Measurements from ENCODE around the gene CCNC.

DNA sequence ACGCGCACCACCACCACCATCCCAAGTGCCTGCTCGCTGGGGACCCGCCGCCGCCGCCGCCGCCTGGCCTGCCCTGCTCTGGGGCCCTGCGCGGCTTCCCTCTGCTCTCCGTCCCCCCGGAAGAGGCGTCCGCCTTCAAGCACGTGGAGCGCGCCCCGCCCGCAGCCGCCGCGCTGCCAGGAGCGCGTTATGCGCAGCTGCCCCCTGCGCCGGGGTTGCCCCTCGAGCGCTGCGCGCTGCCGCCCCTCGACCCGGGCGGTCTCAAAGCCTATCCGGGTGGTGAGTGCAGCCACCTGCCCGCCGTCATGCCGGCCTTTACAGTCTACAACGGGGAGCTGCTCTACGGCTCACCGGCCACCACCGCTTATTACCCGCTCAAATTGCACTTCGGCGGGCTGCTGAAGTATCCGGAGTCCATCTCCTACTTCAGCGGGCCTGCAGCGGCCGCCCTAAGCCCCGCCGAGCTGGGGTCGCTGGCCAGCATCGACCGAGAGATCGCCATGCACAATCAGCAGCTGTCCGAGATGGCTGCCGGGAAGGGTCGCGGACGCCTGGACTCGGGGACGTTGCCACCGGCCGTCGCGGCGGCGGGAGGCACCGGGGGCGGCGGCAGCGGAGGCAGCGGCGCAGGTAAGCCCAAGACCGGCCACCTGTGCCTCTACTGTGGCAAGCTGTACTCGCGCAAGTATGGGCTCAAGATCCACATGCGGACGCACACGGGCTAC, 45.4 kb upstream of the CCNC start:
- TF ChIP-seq, protein P1, sequence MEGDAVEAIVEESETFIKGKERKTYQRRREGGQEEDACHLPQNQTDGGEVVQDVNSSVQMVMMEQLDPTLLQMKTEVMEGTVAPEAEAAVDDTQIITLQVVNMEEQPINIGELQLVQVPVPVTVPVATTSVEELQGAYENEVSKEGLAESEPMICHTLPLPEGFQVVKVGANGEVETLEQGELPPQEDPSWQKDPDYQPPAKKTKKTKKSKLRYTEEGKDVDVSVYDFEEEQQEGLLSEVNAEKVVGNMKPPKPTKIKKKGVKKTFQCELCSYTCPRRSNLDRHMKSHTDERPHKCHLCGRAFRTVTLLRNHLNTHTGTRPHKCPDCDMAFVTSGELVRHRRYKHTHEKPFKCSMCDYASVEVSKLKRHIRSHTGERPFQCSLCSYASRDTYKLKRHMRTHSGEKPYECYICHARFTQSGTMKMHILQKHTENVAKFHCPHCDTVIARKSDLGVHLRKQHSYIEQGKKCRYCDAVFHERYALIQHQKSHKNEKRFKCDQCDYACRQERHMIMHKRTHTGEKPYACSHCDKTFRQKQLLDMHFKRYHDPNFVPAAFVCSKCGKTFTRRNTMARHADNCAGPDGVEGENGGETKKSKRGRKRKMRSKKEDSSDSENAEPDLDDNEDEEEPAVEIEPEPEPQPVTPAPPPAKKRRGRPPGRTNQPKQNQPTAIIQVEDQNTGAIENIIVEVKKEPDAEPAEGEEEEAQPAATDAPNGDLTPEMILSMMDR (conservative IDR thresholded peaks at IDR 0.05; ENCODE audit: low read length): no peak
- no peak for TF ChIP-seq EZH2phosphoT487 (IDR thresholded peaks at IDR 0.05; ENCODE audit: borderline replicate concordance)

Measured in Loucy (cell line).